ENCODE data around the gene ART4.

Gene ART4

GRCh38 chr12:14843425-14843887 lies at the start of gene ART4:
Gene ART4 (minus strand): TSS chr12:14843526. CDS start chr12:14843113, 413 bp downstream.
- DNase-seq: no peak

- peak in 5 of 14 donors; percentile 5 to 22 (median 13) for DNase-seq
Observed at GRCh38 chr12:14892726-14893505, 49.6 kb upstream of the ART4 start.

GRCh38 chr12:14890701-14891100 lies 47.4 kb upstream of the ART4 start:
- DNase-seq: no peak

GRCh38 chr12:14886271-14886670 lies 42.9 kb upstream of the ART4 start:
- no peak for DNase-seq

- peak in 5 of 14 donors; percentile 16 to 37 (median 30) for DNase-seq
Observed at GRCh38 chr12:14885718-14886221, 42.4 kb upstream of the ART4 start, which contains the start of gene MGP. Gene MGP (minus strand): TSS chr12:14885854. CDS start chr12:14885791, 63 bp downstream.

- peak in 11 of 14 donors; percentile 6 to 81 (median 46) for DNase-seq
Observed at GRCh38 chr12:14884458-14884878, 41.1 kb upstream of the ART4 start.

- peak in 1 of 14 donors; percentile 80 for DNase-seq
Observed at GRCh38 chr12:14883686-14884085, 40.4 kb upstream of the ART4 start.

- DNase-seq: no peak
Observed at GRCh38 chr12:14880890-14881453, 37.6 kb upstream of the ART4 start.

- no peak for DNase-seq
Observed at GRCh38 chr12:14879222-14879933, 36.1 kb upstream of the ART4 start.

- DNase-seq: no peak
Observed at GRCh38 chr12:14878488-14878887, 35.2 kb upstream of the ART4 start.

- DNase-seq: no peak
Observed at GRCh38 chr12:14876833-14877232, 33.5 kb upstream of the ART4 start.

- DNase-seq: peak in 1 of 14 donors; percentile 74
Observed at GRCh38 chr12:14874882-14875281, 31.6 kb upstream of the ART4 start.

GRCh38 chr12:14873440-14874185 lies 30.3 kb upstream of the ART4 start:
- DNase-seq: peak in 1 of 14 donors; percentile 63

- peak in 1 of 14 donors; percentile 60 for DNase-seq
Observed at GRCh38 chr12:14871886-14872285, 28.6 kb upstream of the ART4 start.

GRCh38 chr12:14871247-14871646 lies 27.9 kb upstream of the ART4 start:
- DNase-seq: no peak

GRCh38 chr12:14868916-14869506 lies 25.7 kb upstream of the ART4 start:
- DNase-seq: no peak

GRCh38 chr12:14860490-14860889 lies 17.2 kb upstream of the ART4 start:
- no peak for DNase-seq

- no peak for DNase-seq
Observed at GRCh38 chr12:14858513-14858912, 15.2 kb upstream of the ART4 start.

GRCh38 chr12:14854586-14855183 lies 11.4 kb upstream of the ART4 start:
- DNase-seq: no peak

- no peak for DNase-seq
Observed at GRCh38 chr12:14853961-14854360, 10.6 kb upstream of the ART4 start.

GRCh38 chr12:14852880-14853279 lies 9.6 kb upstream of the ART4 start:
- no peak for DNase-seq
